Hepatic stellate cell (primary cell): Measurements from ENCODE around the gene WFDC5.
A peak's percentile ranks its signal among the peaks of the same experiment; 100 is the strongest.
"Not testable (repeated sequence)": the region's sequence is repeated elsewhere in the genome, so short reads cannot be mapped to it uniquely, and the experiment has no call there.

ENCODE experiments used
- DNase-seq: peaks from one replicate; pipeline ENCODE4 v3.0.0; 2011; ENCODE audit warnings: low spot score

Gene WFDC5

DNA sequence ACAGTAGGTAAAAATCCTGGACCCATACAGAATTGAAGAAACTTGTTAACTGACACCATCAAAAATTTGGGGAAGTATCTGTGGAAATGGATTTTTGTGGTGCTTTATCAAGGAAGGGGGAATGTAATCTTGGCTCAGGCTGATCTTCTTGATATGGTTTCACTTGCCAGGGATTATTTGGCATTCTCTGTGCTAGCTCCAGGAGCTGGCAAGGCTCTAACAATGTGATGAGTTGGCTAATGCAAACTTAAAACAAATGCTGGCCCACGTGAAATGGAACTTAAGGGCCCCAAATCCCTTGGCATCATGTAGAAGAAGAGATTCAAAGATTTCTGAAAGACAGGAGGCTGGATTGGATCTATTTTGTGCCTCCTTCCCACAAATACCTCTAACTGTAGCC is 27.2 kb downstream of the WFDC5 start:
- no peak for DNase-seq

DNA sequence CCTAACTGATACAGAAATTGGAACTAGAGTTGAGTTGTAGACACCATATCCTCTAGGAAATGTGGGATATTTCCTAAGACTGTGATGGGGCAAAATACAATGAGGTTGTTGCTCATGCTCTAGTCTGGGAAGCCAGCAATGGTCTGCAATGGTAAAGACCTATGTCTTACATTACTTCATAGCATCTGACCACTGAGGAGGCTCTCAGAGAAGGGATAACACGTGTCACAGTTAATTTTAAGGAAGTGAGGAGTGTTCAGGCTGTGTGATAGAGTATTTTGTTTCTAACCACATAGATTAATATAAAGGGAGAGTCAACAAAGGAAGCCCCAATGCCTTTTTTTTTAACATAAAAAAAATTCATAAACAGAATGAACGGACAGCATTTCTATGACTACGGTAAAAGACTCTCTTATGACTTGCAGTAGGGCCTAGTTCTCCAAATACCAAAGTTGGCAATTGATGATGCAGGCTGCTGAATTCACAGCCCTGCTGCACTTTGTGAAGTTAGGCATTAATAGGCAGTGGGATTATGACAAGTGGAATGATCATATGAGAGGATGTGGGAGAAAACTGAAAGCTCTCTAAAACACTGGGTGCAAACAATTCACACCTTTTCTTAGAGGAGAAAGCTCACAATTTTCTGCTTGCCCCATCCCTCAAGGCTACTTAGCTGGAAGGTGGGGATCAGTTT is 27.7 kb downstream of the WFDC5 start:
- DNase-seq: no peak

DNA sequence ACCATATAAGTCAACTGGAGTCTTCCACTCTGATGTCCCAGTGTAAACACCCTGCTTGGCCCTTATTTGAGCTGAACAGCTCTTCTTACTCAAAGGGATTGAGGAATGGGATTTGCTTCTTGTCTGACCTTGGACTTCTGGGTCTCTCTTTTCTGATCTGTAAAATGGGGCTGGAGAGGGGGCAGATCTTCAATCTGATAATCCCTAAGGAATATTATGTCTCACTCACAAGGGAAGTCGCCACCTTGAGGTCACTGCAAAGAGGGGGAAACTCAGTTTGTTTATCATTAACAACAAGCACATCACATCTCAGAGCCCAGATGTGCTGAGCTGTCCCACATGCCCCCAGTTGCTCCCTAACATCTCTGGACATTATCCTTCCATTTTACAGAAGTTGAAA is 29.1 kb downstream of the WFDC5 start:
- DNase-seq: no peak

DNA sequence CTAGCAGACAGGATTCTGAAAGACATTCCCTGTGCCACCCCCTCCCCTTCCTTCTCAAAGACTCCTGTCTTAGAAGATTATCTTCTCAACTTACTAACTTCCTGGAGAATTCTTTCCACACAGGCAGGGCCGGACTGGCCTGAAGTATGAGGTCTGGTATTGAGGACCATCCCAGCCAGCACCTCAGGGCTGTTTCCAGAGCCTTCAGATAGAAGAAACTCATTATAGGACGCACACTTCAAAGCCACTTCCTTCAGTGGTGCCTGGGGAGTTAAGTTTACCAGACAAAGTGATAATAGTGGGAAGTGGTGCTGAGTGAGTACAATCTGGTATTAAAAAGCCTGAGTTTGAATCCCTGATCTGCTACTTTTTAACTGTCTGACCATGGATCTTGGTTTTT is 29.7 kb downstream of the WFDC5 start:
- no peak for DNase-seq

DNA sequence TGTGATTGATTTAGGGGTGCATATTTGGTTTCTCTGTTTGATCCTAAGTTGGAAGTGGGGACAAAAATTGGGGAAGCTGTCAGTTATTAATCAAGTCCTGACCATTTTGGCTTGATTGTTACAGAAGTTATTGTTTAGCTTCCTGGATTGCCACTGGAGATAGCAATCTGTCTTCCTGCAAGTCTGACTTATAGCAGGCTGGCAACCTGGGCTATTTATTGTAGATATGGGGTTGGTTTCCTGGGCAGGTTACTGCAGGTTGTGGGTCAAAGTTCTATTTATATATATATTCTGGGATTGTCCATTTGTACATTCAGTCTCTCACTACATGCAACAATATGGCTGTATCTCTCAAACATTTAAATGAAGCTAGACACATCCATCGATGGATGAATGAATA is 31.8 kb downstream of the WFDC5 start:
- DNase-seq: no peak

DNA sequence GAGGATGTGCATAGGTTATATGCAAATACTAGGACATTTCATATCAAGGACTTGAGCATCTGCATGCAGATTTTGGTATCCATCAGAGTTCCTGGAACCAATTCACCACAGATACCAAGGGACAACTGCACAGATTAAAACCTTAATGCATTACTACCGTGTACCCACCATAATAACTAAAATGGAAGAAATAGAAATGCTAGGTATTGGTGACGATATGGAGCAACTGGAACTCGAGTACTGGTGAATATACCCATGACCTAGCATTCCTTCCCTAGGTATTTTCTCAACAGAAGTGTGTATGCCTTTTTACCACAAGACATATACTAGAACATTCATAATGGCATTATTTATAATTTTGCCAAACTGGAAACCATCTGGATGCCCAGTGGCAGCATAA is 32.5 kb downstream of the WFDC5 start:
- DNase-seq: no peak

DNA sequence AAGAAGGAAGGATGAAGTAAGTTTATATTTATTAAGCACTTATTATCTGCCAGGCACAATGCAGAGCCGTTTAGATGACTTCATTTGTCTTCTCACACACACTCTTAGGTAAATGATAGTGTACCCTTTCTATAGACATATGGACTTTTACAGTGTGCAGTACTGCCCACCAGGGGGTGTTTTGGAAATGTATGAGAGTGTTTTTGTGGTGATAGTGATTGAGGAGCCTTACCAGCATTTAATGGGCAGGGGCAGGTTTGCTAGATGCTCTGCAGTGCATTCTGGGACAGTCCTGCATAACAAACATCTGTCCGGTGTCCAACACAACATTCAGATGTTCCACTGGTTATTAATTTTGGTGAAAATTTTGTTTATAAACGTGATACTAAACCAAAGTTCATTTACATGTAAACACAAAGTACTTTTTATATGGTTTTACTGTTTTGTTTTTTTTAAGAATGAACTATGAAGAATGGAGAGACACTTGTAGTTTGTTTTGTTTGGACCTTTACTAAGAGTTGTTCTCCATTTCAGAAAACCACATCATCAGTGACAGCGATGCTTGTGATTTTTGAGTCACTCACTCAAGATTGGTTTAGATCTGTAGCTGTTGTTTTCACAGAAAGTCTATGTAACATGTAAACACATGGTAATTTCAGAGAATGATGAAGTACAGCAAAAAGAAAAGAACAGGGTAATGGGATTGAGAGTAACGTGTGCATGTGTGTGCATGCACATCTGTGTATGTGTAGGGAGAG is 33.9 kb downstream of the WFDC5 start:
- no peak for DNase-seq

DNA sequence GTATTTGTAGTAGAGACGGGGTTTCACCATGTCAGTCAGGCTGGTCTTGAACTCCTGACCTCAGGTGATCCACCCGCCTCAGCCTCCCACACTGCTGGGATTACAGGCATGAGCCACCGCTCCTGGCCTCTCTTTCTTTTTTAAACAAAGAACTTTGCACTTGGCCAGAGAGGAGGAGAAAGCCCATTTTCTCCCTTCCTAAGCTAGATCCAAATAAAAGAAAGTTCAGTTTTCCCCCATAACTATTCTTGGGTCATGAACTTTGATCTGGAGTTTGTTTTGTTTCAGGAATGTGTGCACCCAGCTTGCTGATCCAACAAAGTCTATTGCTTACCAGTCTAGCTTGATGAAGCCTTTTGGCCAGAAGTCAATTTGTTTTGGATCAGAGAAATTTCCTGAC is 37.4 kb downstream of the WFDC5 start:
- no peak for DNase-seq

DNA sequence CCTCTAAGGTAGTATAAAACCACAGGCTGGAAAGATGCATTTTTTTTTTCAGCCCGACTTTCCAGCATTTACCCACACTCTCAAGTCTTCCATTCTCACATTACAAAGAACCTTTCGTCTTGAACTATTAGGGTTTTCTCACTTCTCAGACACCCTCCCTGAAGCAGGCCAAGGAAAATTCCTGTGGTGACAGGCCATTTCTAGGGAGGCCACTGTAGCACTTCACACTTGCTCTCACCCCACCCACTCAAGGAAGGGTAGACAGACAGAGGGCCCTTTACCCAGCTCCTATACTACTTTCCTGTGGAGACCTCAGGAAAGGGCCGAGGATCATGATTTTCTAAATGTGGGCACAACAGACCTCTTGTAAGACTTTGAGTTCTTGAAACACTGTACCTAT is 41.8 kb downstream of the WFDC5 start:
- DNase-seq: no peak

DNA sequence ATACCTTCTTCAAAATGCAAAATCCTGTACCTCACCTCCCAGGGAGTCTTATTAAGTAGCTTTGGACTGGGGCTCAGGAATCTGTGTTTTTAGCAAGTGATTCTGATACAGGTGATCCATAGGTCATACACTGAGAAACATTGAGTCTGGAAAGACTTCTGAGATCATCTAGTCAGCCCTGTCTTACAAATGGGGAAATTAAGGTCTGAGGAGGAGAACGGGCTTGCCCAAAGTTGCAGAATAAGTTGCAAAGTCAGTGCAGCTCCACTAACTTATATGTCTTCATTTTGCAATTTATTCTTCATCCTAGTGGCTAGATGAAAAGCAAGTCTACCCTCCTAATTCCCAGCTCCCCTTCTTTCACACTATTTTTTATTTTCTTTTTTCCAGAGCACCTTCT is 42.9 kb downstream of the WFDC5 start:
- DNase-seq: no peak

DNA sequence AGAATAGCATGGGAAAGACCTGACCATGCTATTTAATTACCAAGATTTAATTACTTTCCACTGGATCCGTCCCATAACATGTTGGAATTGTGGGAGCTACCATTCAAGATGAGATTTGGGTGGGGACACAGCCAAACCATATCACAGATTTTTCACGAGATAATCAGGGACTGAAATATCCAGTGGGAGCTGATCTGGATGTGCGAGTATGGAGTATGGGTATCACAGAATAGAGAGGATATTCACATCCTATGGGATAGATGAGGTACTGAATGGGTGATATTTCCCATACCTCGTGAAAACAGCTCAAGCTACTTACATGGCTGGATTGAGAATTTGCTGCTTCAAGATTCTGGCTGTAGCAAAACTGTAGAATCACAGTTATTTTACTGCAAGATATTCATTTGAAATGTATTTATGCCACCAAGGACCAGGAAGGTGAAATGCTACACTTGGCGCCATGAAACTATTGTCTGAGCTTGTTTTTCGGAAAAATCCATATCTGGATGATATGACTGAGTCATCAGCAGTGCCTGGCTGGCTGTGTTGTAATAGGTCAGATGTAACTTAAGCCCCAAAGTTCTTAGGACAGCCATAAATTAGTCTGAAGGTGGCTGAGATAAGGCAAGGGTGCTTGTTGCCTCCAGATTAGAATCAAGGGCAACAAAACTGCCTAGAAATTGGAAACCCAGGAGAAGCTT is 43.9 kb downstream of the WFDC5 start:
- DNase-seq: no peak

DNA sequence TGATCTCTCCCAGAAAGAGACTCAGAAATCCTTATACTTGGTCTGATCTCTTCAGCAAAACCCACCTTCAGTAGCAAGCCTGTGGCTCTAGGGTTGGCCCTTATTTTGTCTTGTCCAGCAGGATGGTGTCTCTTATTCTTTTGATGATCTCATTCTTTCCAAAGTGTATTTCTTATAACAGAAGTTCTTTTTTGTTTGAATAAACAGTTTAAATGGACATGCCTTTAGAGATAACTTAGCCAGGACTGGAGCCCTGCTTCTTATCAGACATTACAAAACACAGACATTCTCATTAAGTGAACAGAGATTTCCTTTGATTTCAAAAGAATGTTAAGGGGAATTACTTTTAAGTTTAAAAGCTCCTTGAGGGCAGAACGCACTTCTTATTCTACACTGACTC is 45.7 kb downstream of the WFDC5 start:
- DNase-seq: no peak

DNA sequence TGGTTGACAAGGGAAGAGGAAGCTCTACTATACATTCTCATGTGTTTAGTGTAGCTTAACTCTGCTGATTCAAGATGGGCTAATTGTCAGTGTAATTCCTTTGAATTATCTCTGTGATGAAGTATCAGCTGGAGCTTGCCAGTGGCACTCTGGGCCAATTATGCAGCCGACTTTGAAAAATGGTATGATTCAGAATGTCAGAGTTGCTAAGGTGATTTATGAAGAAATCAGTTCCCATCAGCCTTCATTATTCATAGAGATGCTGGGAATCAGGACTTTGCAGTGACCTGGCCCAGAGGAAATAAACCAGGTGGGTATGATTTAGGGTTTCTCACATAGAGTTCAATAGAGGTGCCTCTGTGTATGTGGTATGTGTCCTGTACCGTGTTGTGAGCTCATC is 47.4 kb downstream of the WFDC5 start:
- DNase-seq: no peak

DNA sequence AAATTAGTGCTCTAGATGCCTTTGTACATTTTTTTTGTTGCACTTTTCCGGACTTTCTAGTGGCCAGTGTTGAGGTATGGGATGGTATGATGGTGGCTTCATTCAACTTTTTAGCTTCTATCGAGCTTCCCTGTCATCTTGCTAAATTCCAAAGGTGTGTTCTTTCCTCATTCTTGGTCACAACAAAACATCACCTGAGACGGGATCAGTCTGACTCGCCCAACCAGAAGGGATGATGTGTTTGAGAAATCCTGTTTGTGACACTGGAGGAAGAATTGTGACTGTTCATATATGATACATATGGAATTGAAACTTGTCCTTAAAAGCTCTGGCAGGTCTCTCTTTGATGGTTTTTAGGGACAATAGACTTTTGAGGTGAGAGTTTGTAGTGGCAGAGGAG is 47.9 kb downstream of the WFDC5 start:
- DNase-seq: no peak

DNA sequence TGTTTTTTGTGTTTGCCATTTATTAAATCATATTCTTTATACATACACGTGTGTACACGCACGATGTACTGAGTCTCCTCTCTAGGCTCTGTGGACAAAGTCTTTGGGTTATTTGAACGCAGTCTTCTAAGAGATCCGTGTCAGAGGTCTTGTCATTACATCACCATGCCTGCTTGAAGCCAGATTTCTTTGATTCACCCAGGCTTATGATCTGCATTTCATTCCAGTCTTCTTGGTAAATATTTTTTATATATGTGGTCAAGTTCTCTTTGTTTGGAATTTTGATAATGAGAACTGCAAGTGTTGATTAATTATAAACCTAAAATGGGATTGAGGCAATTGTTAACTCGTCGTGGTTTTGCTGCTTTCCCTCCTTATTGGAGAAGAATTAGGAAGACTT is 48.6 kb downstream of the WFDC5 start:
- DNase-seq: no peak

DNA sequence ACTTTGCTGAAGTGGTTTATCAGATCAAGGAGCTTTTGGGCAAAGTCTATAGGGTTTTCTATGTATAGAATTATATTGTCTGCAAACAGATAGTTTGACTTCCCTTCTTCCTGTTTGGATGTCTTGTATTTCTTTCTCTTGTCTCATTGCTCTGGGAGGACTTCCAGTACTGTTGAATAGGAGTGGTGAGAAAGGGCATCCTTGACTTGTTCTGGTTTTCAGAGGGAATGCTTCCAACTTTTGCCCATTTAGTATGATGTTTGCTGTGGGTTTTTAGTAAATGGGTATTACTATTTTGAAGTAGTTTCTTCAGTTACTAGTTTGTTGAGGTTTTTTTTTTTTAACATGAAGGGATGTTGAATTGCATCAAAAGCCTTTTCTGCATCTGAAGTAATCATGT is 50.2 kb downstream of the WFDC5 start:
- DNase-seq: no peak

DNA sequence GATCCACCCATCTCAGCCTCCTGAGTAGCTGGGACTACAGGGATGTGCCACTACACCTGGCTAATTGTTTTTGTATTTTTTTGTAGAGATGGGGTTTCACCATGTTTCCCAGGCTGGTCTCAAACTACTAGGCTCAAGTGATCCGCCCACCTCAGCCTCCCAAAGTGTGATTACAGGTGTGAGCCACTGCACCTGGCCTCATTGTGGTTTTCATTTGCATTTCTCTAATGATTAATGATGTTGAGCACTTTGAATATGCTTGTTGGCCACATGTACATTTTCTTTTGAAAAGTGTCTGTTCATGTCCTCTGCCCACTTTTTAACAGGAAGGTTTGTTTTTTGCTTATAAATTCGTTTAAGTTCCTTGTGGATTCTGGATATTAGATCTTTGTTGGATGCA is 51.9 kb downstream of the WFDC5 start:
- DNase-seq: not testable (repeated sequence)

DNA sequence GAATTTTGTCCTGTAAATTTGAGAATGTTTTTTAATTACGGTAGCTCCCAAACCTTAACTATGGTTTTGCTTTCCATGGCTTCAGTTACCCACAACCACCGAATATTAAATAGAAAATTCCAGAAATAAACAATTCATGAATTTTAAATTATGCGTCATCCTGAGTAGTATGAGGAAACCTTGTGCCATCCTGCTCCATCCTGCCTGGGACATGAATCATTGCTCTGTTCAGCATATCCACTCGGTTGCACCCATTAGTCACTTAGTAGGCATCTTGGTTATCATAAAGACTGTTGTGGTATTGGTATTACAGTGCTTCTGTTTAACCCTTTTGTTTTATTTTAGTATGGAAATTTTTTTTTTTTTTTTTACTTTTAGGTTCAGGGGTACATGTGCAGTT is 53.7 kb downstream of the WFDC5 start:
- peak; percentile 76 for DNase-seq

DNA sequence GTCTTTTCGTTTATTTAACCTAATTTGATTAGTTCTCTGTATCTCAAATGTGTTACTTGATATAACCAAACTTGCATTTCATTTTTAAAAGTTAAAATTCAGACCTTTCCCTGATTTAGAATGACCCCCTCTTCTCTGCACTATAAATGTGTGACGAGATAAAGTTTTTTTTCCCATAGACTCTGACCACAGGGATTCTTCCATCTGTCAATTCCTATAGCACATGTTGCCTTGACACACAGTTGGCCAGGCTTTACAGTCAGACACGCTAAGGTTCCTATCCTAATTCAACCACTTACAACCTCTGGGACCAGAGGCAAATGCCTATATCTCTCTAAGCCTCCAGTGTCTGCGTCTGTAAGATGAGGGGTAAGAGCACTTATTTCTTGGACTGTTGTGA is 54.7 kb downstream of the WFDC5 start:
- DNase-seq: no peak
